ENCODE measurements around the gene SMU1.

The SMU1 gene

GRCh38 chr9:33076046-33077004, at the start of gene SMU1:
TSS of gene SMU1 (minus strand) at chr9:33076674. CDS start at chr9:33076608, 66 bp downstream.
- DNase-seq (ENCODE audit: low spot score), result peak; percentile 96

DNA sequence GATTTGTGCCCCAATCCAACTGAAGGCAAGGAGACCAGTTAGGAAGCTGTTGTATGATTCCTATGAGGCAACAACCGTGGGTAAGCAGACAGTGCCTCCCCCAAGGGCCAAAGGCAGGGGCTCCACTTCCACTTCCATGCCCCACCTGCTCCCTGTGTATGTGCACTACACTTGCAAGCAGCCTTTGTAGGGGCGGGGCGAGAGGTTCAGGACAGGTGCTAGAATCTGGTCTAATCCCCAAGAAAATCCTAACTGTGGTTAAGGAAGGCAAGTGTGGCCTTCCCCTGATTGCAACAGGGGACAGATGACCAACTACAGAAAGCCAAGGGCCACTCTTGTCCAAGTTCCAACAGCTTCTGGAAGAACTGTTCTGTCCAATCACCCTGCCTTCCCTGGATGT, 49.0 kb upstream of the SMU1 start:
- DNase-seq (ENCODE audit: low spot score), result no peak

GRCh38 chr9:33124751-33125381, 48.4 kb upstream of the SMU1 start:
- DNase-seq (ENCODE audit: low spot score), result peak; percentile 53

GRCh38 chr9:33124046-33124445, 47.6 kb upstream of the SMU1 start:
- DNase-seq (ENCODE audit: low spot score), result no peak

GRCh38 chr9:33123407-33124031, 47.0 kb upstream of the SMU1 start:
- no peak for DNase-seq (ENCODE audit: low spot score)

- no peak for DNase-seq (ENCODE audit: low spot score)
Observed at GRCh38 chr9:33120620-33121019, 44.1 kb upstream of the SMU1 start.

- DNase-seq (ENCODE audit: low spot score), result no peak
Observed at GRCh38 chr9:33117796-33118195, 41.3 kb upstream of the SMU1 start.

DNA sequence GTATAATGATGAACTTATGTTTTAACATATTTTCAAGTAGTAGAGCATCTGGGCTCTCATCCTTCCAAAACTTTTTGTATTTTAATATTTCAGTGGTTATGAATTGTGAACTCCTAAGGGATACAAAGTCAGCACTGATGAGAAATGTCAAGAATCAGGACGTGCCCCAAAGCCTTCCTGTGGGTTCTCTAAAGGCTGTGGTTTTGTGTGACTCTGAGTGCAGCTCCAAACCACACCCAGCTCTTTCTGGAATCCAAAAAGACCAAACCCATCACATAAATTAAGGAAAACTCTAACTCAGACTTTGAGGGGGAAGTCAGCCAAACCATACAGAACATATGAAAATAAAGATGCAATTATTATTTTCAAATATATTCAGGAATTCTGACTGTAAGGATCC, 40.8 kb upstream of the SMU1 start:
- DNase-seq (ENCODE audit: low spot score), result no peak

DNA sequence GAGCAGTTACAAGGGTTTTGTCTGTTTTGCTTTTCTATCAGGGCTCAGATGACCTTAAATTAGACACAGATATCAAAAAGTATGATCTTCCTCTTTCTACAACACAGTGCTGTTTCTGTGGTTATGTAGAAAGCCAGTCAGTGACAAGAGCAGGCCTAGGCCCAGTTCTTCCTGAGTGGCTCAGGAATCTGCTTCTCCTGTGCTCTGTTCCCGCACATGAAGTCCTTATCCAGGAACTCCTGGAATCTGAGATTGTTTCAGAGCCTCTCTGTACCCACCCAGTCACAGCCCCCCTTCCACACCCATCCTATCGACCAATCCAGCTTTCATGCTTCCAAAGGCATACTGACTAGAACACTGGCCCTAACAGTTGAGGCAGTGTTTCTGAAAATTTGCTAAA, 40.4 kb upstream of the SMU1 start:
- no peak for DNase-seq (ENCODE audit: low spot score)

- no peak for DNase-seq (ENCODE audit: low spot score)
Observed at GRCh38 chr9:33114746-33115145, 38.3 kb upstream of the SMU1 start.

DNA sequence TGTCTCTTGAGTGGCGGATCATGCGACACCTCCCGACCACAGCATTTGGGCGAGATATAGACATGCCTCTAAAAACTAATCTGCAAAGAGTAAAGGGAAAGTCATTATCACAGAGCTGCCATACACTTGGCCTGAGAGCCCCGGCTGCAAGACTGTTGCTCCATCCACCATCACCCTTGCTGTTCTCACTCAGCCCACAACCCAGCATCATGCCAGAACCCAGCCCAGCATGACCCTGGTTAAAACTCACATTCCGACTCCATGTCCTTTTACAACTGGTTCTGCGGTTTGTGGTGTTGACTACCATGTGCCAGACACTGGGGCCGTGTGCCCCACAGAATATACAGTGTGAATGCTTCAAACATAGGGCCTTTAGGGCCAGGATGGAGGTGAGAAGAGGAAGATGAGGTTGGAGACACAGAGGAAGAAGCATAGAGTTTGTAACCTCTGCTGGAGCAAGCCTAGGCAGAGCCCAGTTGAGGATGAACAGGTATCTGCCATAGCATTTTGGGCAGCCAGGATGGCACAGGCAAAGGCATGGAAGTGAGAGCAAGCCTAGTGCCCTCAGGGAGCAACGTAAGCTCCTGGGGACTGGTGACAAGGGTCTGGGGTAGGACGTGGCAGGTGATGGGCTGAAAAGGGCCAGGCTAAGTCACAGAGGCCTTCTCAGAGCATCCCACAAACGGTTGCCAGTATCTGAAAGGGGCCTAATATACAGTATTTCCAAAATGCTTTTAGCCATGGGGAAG, 37.5 kb upstream of the SMU1 start:
- no peak for DNase-seq (ENCODE audit: low spot score)

GRCh38 chr9:33112094-33112493, 35.6 kb upstream of the SMU1 start:
- no peak for DNase-seq (ENCODE audit: low spot score)

DNA sequence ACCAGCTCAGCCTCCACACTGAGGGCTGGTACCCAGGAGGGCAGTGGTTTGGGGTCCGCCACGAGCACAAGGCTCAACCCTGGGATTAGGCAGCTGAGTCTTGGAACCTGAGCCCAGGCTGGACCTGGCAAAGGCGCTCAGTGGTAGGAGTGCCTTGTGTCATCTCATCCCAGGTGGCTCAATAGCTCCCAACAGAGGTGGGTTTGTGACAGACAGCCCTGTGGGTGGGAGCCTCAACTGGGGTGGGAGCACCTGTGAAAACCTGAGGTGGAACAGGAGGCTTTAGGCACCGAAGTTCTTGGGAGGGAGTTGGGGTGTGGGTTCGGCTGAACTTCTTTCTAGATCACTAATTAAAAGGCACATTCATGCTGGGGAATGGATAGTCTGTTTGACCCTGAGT, 35.2 kb upstream of the SMU1 start:
- no peak for DNase-seq (ENCODE audit: low spot score)

GRCh38 chr9:33110686-33111085, 34.2 kb upstream of the SMU1 start:
- DNase-seq (ENCODE audit: low spot score), result no peak

DNA sequence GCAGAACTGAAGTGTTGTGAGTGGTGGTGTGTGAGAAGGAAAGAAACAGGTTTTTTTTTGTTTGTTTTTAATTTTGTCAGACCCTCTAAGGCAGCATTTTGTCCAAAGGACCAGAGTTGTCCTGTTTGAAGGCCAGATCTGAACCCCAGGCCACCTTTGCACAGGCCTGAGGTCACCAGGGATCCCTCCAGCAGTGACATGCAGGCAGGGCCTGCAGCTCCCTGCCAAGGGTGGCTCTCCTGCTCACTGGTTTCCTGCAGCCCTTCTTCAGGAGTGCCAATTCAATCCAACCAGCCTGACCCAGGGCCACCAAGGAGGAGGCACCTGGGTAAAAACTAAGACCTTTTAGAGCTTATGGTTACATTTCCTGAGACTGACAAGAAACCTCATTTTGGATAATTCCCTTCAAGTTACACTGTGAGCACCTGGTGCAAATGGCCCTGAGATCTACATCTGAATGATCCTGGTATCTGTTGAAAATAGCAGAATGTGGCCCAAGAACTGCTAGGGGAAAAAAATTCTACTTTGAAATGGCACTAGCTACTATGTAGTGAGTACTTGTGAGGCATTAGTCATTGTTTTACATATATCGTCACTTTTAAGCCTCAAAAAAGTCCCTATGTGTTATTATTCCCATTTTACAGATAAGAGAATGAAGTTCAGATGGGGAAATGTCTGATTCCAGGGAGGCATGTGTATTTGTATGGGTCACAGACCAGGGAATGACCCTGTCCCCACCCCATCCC, 33.5 kb upstream of the SMU1 start:
- no peak for DNase-seq (ENCODE audit: low spot score)

- DNase-seq (ENCODE audit: low spot score), result no peak
Observed at GRCh38 chr9:33109097-33109496, 32.6 kb upstream of the SMU1 start.

DNA sequence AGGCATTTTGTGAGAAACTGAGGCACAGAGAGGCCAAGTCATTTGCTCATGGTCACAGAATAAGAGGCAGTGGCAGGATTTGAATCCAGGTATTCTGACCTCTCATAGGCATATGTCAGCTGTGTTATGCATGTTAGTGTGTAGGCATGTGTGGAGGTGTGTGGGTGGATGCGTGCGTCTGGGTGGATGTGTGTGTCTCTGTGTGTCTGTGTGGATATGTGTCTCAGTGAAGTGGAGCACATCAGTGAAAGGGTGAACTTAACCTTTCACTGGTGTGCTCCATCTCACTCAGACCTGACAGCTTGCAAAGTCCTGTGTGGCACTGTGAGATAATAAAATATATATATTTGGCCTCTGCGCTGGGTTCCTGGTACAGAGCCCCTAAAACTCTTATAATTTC, 32.0 kb upstream of the SMU1 start:
- no peak for DNase-seq (ENCODE audit: low spot score)

DNA sequence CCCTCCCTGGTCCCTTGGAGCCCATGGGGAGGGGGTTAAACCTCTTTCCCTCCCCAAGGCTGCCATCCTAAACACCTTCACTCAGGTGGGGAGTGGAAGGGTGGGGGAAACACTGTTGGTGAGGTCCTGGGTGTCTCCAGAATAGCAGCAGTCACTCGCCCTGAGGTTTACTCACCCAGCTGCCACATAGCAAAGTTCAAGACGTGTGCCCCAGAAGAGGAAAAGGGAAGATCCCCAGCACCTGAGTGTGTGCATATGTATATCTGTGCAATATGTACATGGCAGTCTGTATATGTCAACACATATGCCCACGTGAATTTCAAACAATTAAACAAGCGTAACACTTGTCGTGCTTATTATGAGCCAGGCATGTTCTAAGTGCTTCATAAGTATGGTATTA, 31.3 kb upstream of the SMU1 start:
- no peak for DNase-seq (ENCODE audit: low spot score)

DNA sequence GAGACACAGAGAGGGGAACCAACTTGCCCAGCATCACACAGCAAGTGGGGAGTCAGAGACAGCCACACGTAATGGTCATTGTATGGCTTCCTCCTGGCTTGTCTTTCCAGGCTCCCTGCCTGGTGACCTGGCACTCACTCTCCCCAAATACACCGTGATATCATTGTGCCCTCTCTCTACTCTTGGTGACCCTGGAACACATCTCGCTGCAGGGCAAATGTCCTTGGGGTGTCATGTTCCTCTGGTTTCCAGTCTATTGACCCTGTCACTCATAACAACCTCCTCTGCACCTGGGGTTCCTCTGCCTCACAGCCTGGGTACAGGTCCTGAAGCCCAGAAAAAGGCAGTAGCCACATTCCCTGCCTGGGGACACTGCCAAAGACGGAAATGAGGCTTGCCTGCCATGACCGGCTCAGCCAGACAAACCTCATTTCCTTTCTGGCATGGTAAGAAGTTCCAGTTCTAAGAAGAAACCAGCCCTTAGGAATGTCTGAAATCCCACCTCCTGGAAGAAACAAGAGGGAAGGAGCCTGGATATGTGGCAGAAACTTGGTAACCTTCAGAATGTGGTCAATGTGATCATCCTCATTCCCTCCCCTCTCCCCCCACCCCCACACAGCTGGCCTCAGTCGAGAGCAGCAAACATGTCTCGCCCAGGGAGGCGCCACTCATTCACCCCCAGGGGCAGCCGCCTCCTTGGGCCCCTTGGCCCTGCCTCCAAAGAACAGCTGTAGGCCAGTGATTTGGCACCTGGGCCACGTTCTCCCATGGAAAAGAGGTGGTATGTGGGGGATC, 30.6 kb upstream of the SMU1 start:
- no peak for DNase-seq (ENCODE audit: low spot score)

GRCh38 chr9:33106372-33106771, 29.9 kb upstream of the SMU1 start:
- no peak for DNase-seq (ENCODE audit: low spot score)

DNA sequence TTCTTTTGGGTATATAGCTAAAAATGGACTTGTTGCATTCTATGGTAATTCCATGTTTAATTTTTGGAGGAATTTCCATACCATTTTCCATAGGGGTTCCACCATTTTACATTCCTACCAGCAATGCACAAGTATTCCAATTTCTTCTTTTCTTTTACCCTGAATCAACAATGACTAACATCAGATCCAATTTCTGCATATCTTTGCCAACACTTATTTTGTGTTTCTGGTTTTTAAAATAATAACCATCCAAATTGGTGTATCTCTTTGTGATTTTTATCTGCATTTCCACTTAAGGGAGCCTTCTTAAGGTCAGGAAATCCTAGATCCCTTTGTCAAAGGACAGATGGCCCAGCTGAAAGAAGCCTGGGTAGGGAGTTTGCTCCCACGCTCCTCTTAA, 29.5 kb upstream of the SMU1 start:
- no peak for DNase-seq (ENCODE audit: low spot score)
